Common myeloid progenitor, CD34-positive (primary cell): Measurements from ENCODE around the gene STATH. TPM values are rescaled to one million over a fixed set of nuclear protein-coding genes. Genes with fewer than 3 reads are reported as not detected.

Experiments
- CTCF ChIA-PET: fragments of 350-600 bp; sonication (Branson Sonifier 250); formaldehyde crosslinking; loops from one replicate; lab custom pipeline; 2021; ENCODE audit warnings: antibody characterized with exemption; lab: Charles Lee
- POLR2A ChIA-PET: fragments of 350-600 bp; sonication (Branson Sonifier 250); formaldehyde crosslinking; loops from one replicate; lab custom pipeline; 2021; ENCODE audit warnings: antibody characterized with exemption; lab: Charles Lee
- DNase-seq, 3 donors: peaks; one replicate each; pipeline versions ENCODE4 v3.0.0 to v3.0.0-alpha.2; 2013
- H3K27ac ChIP-seq, 2 experiments: 1 replicate in 1 of 2; 2 replicates in 1 of 2; pipeline ENCODE4 v1.7.0; 2013; ENCODE audit warnings: inconsistent platforms in 2 of 2, low read length in 2 of 2, mild to moderate bottlenecking in 2 of 2, low read depth in 1 of 2, moderate library complexity in 1 of 2; ENCODE audit not compliant: severe bottlenecking in 2 of 2, insufficient read depth in 1 of 2, poor library complexity in 1 of 2
- H3K27me3 ChIP-seq, 5 experiments: replicated peaks in 2 of 5; 1 replicate in 3 of 5; 2 replicates in 2 of 5; pipeline versions ENCODE4 v1.6.1 to v1.7.0; 2013; ENCODE audit warnings: low read length in 4 of 5, mild to moderate bottlenecking in 2 of 5, moderate library complexity in 2 of 5, inconsistent platforms in 1 of 5; ENCODE audit not compliant: insufficient read depth in 5 of 5, control insufficient read depth in 4 of 5
- H3K36me3 ChIP-seq, 4 experiments: 1 replicate in 2 of 4; 2 replicates in 2 of 4; pipeline versions ENCODE4 v1.6.1 to v1.7.0; 2013; ENCODE audit warnings: low read length in 3 of 4, control low read depth in 1 of 4, mild to moderate bottlenecking in 1 of 4; ENCODE audit not compliant: control insufficient read depth in 4 of 4, insufficient read depth in 4 of 4
- H3K4me1 ChIP-seq, 4 experiments: 1 replicate in 3 of 4; 2 replicates in 1 of 4; pipeline versions ENCODE4 v1.6.1 to v1.7.1; 2013; ENCODE audit warnings: low read length in 3 of 4, mild to moderate bottlenecking in 3 of 4, control low read depth in 1 of 4, inconsistent platforms in 1 of 4, moderate library complexity in 1 of 4; ENCODE audit not compliant: control insufficient read depth in 4 of 4, insufficient read depth in 4 of 4; ENCODE audit errors: control extremely low read depth in 1 of 4
- H3K4me3 ChIP-seq, 7 experiments: 1 replicate in 4 of 7; 2 replicates in 3 of 7; pipeline versions ENCODE4 v1.5.1 to v1.7.0; 2013; ENCODE audit warnings: mild to moderate bottlenecking in 7 of 7, low read length in 6 of 7, moderate library complexity in 6 of 7, inconsistent platforms in 2 of 7, low read depth in 2 of 7, control low read depth in 1 of 7; ENCODE audit not compliant: insufficient read depth in 4 of 7, control insufficient read depth in 1 of 7; ENCODE audit errors: extremely low read depth in 1 of 7
- H3K9me3 ChIP-seq, 5 experiments: 1 replicate in 4 of 5; 2 replicates in 1 of 5; pipeline versions ENCODE4 v1.6.1 to v1.7.1; 2013; ENCODE audit warnings: low read length in 4 of 5, mild to moderate bottlenecking in 2 of 5, inconsistent platforms in 1 of 5, low read depth in 1 of 5, moderate library complexity in 1 of 5; ENCODE audit not compliant: control insufficient read depth in 4 of 5, insufficient read depth in 2 of 5; ENCODE audit errors: control extremely low read depth in 1 of 5
- WGBS: methylation state at CpG from one replicate; pipeline ENCODE4 v1.1.5; 2013; ENCODE audit not compliant: insufficient coverage; 5-methylcytosine and 5-hydroxymethylcytosine counted together
- polyA plus RNA-seq: library from polyadenylated mRNA; unstranded; fragments of 120-200 nt; gene quantifications from one replicate; pipeline ENCODE4 v1.2.1, GENCODE V29; 2013

Gene STATH, protein sequence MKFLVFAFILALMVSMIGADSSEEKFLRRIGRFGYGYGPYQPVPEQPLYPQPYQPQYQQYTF
- not detected for polyA plus RNA-seq

DNA sequence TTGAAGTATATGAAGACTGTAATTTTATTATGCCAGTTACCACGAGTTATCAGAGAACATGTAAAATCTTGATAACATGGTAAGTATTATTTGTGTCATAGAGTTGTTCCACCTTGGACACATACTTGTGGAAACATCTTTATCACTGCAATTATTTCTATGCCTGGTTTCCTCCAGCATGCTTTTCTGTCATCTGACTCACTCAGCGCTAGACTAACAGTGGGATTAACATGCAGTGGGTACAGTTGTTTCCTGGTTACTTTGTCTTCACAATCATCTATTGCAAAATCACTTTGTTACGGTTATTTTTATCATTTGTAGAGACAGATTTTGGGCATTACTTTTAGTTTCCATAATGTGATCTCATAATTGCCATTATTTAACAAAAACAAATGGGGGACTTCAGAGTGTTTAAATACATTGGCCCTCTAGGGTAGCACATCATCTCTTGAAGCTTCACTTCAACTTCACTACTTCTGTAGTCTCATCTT lies at the start of gene STATH:
TSS of gene STATH (plus strand) at position 441 of the 491 bp plus-strand sequence. CDS start 2,472 bp downstream, outside the sequence.
- no peaks in the 10 kb centered on the region for H3K9me3 ChIP-seq
- no peak within 1 kb of the TSS for H3K4me3 ChIP-seq
- 60% methylated on average over 2 of the region's 3 CpGs for WGBS
- no peaks in the 10 kb centered on the region for H3K36me3 ChIP-seq
- H3K27me3 ChIP-seq = no peaks in the 10 kb centered on the region
- H3K4me1 ChIP-seq = no peaks in the 10 kb centered on the region
- DNase-seq = no peak
- no peak within 1 kb of the TSS for H3K27ac ChIP-seq
- CTCF ChIA-PET = no interaction called here
- POLR2A ChIA-PET = no interaction called here

- no peak for DNase-seq
- H3K4me1 ChIP-seq = no peaks in the 10 kb centered on the region
- ChIA-PET CTCF (interaction anchor here (1.0 kb wide), 1 partner anchor 8 kb away, joined by 3 read pairs; no protein-coding TSS in a partner anchor), POLR2A (no interaction called here)
- H3K27ac ChIP-seq = no peak overlapping the region
- WGBS = 97% methylated on average over 2 of the region's 3 CpGs
- H3K36me3 ChIP-seq = no peaks in the 10 kb centered on the region
- H3K4me3 ChIP-seq = no peak overlapping the region
- no peaks in the 10 kb centered on the region for H3K27me3 ChIP-seq
- no peaks in the 10 kb centered on the region for H3K9me3 ChIP-seq
These were observed 44.2 kb upstream of the STATH start for GRCh38 chr4:69951602-69952001.

DNA sequence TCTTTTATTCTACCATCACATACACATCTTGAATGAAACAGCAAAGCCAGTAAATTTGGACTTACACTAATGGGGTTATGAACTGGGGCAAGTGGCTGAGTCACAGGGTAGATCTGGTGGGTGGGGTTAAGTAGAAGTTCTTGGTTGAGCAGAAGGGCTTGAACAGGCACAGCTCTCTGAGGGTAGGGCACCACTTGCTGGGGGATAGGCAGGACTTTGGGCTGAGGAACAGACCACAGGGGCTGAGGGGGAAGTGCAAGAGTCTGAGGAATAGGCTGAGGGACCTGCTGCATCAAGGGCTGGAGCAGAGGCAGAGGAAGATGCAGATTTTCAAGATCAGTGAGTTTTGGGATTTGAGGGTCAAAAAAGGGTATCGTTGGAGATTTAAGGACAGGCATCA lies 38.6 kb upstream of the STATH start:
- POLR2A ChIA-PET = no interaction called here
- CTCF ChIA-PET = no interaction called here
- Histone ChIP-seq H3K9me3 (no peaks in the 10 kb centered on the region), H3K4me1 (no peaks in the 10 kb centered on the region), H3K27me3 (no peaks in the 10 kb centered on the region), H3K27ac (no peak overlapping the region), H3K36me3 (no peaks in the 10 kb centered on the region), H3K4me3 (no peak overlapping the region)
- WGBS = 100% methylated on average over 1 of the region's 1 CpG
- DNase-seq = no peak

GRCh38 chr4:69965628-69966027 lies 30.1 kb upstream of the STATH start, which contains the start of gene CSN2:
Gene CSN2, minus strand, starts transcription at chr4:69965728. Its CDS starts 4,733 bp downstream, at chr4:69960995.
- CTCF ChIA-PET = interaction anchor here (1.6 kb wide), 1 partner anchor 12 kb away, joined by 3 read pairs; no protein-coding TSS in a partner anchor
- POLR2A ChIA-PET = no interaction called here
- no peak for DNase-seq

DNA sequence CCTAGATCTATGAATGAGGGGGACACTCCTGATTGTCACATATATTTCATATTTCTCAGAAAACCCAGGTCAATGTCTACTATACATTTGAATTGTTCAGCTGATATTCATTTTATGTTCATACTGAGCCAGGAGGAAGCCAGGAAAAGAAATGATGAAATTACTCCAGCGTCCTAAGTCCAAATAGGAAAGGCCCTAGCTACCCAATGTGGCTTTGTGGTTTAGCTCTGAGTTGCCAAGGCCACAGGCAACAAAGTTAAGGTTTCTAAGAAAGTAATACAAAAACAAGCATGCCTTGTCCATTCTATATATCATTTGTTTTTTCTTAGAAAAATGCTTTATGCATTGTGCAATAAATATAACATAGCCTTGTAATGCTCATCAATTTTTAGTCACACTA lies 25.7 kb upstream of the STATH start:
- no peak for DNase-seq
- no peaks in the 10 kb centered on the region for H3K27me3 ChIP-seq
- H3K4me1 ChIP-seq = no peaks in the 10 kb centered on the region
- no peak overlapping the region for H3K27ac ChIP-seq
- WGBS = 0% methylated on average over 1 of the region's 1 CpG
- no peaks in the 10 kb centered on the region for H3K9me3 ChIP-seq
- POLR2A ChIA-PET = no interaction called here
- CTCF ChIA-PET = no interaction called here
- H3K36me3 ChIP-seq = no peaks in the 10 kb centered on the region
- no peak overlapping the region for H3K4me3 ChIP-seq

More at GRCh38 chr4:69965628-69966027, 30.1 kb upstream of the STATH start, which contains the start of gene CSN2:
- no CpG with 5 or more reads among the region's 2 CpGs for WGBS
- H3K27ac ChIP-seq = no peak within 1 kb of the TSS
- no peaks in the 10 kb centered on the region for H3K27me3 ChIP-seq
- no peaks in the 10 kb centered on the region for H3K9me3 ChIP-seq
- no peak within 1 kb of the TSS for H3K4me3 ChIP-seq
- no peaks in the 10 kb centered on the region for H3K36me3 ChIP-seq
- H3K4me1 ChIP-seq = no peaks in the 10 kb centered on the region

DNA sequence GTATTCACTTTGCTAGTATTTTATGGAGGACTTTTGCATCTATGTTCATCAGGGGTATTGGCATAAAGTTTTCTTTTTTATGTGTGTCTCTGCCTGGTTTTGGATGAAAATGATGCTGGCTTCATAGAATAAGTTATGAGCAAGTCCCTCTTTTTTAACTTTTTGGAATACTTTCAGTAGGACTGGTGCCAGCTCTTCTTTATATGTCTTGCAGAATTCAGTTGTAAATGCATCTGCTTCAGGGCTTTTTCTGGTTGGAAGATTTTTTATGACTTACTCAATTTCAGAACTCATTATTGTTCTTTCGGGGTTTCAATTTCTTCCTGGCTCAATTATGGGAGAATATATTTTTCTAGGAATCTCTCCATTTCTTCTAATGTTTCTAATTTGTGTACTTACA lies 21.1 kb upstream of the STATH start:
- H3K27me3 ChIP-seq = no peaks in the 10 kb centered on the region
- no CpG with 5 or more reads among the region's 1 CpG for WGBS
- no peaks in the 10 kb centered on the region for H3K9me3 ChIP-seq
- ChIA-PET POLR2A (no interaction called here), CTCF (no interaction called here)
- H3K4me3 ChIP-seq = no peak overlapping the region
- no peak overlapping the region for H3K27ac ChIP-seq
- no peaks in the 10 kb centered on the region for H3K36me3 ChIP-seq
- no peak for DNase-seq
- no peaks in the 10 kb centered on the region for H3K4me1 ChIP-seq

DNA sequence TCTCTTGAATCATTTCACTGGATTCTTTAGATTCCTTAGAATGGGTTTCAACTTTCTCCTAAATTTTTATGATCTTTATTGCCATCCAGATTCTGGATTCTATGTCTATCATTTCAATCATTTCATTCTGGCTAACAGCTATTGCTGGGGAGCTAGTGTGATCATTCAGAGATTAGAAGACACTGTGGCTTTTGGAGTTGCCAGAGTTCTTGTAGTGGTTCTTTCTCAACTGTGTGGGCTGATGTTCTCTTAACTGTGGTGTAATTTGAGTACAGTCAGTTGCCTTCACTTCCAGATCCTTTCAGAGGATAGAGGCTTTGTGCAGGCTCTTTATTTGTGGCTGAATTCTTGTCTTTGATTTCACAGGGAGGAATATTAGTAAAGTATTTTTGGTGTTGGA lies 18.2 kb upstream of the STATH start:
- H3K9me3 ChIP-seq = no peaks in the 10 kb centered on the region
- no peak overlapping the region for H3K4me3 ChIP-seq
- ChIA-PET CTCF (interaction anchor here (1.2 kb wide), 1 partner anchor 12 kb away, joined by 3 read pairs; the partner anchor contains the start of gene CSN2), POLR2A (no interaction called here)
- H3K27me3 ChIP-seq = no peaks in the 10 kb centered on the region
- no peaks in the 10 kb centered on the region for H3K4me1 ChIP-seq
- H3K27ac ChIP-seq = no peak overlapping the region
- no peak for DNase-seq
- H3K36me3 ChIP-seq = no peaks in the 10 kb centered on the region
